ENCODE data around the gene PTPN13.

Gene PTPN13

GRCh38 chr4:86670298-86670697, 76.2 kb downstream of the PTPN13 start:
- in situ Hi-C loops (cut with HindIII; ENCODE audit: low pct_ligation_motif_present, low sequenced_read_pairs) = no loop called here
- TF ChIP-seq CTCF (IDR thresholded peaks at IDR 0.05; ENCODE audit: low read depth, low read length, missing control alignments) = no peak
- H3K36me3 ChIP-seq (replicated peaks) = no peaks in the 10 kb centered on the region
- no peak overlapping the region for H3K4me3 ChIP-seq (ENCODE audit: low read depth, low read length)
- DNase-seq = no peak
- H3K27me3 ChIP-seq (replicated peaks) = no peaks in the 10 kb centered on the region
- peak overlapping the region; percentile 17 for H3K27ac ChIP-seq

GRCh38 chr4:86670756-86671155, 76.6 kb downstream of the PTPN13 start:
- Histone ChIP-seq H3K36me3 (replicated peaks) (no peaks in the 10 kb centered on the region), H3K27ac (peak overlapping the region; percentile 17), H3K27me3 (replicated peaks) (no peaks in the 10 kb centered on the region), H3K4me3 (ENCODE audit: low read depth, low read length) (no peak overlapping the region)
- in situ Hi-C loops (cut with HindIII; ENCODE audit: low pct_ligation_motif_present, low sequenced_read_pairs) = no loop called here
- peak; percentile 39 for DNase-seq
- TF ChIP-seq CTCF (IDR thresholded peaks at IDR 0.05; ENCODE audit: low read depth, low read length, missing control alignments) = no peak

GRCh38 chr4:86675548-86675947, 81.4 kb downstream of the PTPN13 start:
- no peak for DNase-seq
- H3K36me3 ChIP-seq (replicated peaks) = no peaks in the 10 kb centered on the region
- H3K4me3 ChIP-seq (ENCODE audit: low read depth, low read length) = no peak overlapping the region
- in situ Hi-C loops (cut with HindIII; ENCODE audit: low pct_ligation_motif_present, low sequenced_read_pairs) = no loop called here
- no peak for TF ChIP-seq CTCF (IDR thresholded peaks at IDR 0.05; ENCODE audit: low read depth, low read length, missing control alignments)
- no peak overlapping the region for H3K27ac ChIP-seq
- no peaks in the 10 kb centered on the region for H3K27me3 ChIP-seq (replicated peaks)

GRCh38 chr4:86678796-86679195, 84.7 kb downstream of the PTPN13 start:
- no peak for DNase-seq
- Histone ChIP-seq H3K4me3 (ENCODE audit: low read depth, low read length) (no peak overlapping the region), H3K36me3 (replicated peaks) (no peaks in the 10 kb centered on the region), H3K27ac (no peak overlapping the region), H3K27me3 (replicated peaks) (no peaks in the 10 kb centered on the region)
- in situ Hi-C loops (cut with HindIII; ENCODE audit: low pct_ligation_motif_present, low sequenced_read_pairs) = no loop called here
- TF ChIP-seq CTCF (IDR thresholded peaks at IDR 0.05; ENCODE audit: low read depth, low read length, missing control alignments) = no peak

GRCh38 chr4:86679441-86679840, 85.3 kb downstream of the PTPN13 start:
- Histone ChIP-seq H3K36me3 (replicated peaks) (no peaks in the 10 kb centered on the region), H3K27me3 (replicated peaks) (no peaks in the 10 kb centered on the region), H3K27ac (no peak overlapping the region), H3K4me3 (ENCODE audit: low read depth, low read length) (no peak overlapping the region)
- TF ChIP-seq CTCF (IDR thresholded peaks at IDR 0.05; ENCODE audit: low read depth, low read length, missing control alignments) = no peak
- in situ Hi-C loops (cut with HindIII; ENCODE audit: low pct_ligation_motif_present, low sequenced_read_pairs) = no loop called here
- DNase-seq = no peak

GRCh38 chr4:86683167-86683566, 89.1 kb downstream of the PTPN13 start:
- TF ChIP-seq CTCF (IDR thresholded peaks at IDR 0.05; ENCODE audit: low read depth, low read length, missing control alignments) = no peak
- no peak for DNase-seq
- no peaks in the 10 kb centered on the region for H3K36me3 ChIP-seq (replicated peaks)

More at GRCh38 chr4:86683167-86683566, 89.1 kb downstream of the PTPN13 start:
- in situ Hi-C loops (cut with HindIII; ENCODE audit: low pct_ligation_motif_present, low sequenced_read_pairs) = no loop called here
- Histone ChIP-seq H3K27ac (no peak overlapping the region), H3K4me3 (ENCODE audit: low read depth, low read length) (no peak overlapping the region), H3K27me3 (replicated peaks) (no peaks in the 10 kb centered on the region)
